PC-9 (cell line): ENCODE measurements around the gene AUTS2. TPM values are rescaled to one million over a fixed set of nuclear protein-coding genes. Genes with fewer than 3 reads are reported as not detected.

Source experiments
- Bru-seq: library from RNA; stranded (reverse); fragments of 400-500 nt; gene quantifications from one replicate; lab custom pipeline; 2021; lab: Mats Ljungman, UMichigan
- BruChase-seq, 2 experiments: library from RNA; stranded (reverse); fragments of 400-500 nt; gene quantifications; one replicate each; lab custom pipeline; 2021; lab: Mats Ljungman, UMichigan
- BruUV-seq: library from RNA; stranded (reverse); fragments of 400-500 nt; replicated peaks from 2 replicates; lab custom pipeline; 2021; lab: Mats Ljungman, UMichigan
- CTCF ChIA-PET: fragments of 300-600 bp; sonication (Branson Sonifier 250); formaldehyde crosslinking; loops from one replicate; lab custom pipeline; 2022; ENCODE audit warnings: antibody characterized with exemption; lab: Charles Lee
- POLR2A ChIA-PET: fragments of 300-600 bp; sonication (Branson Sonifier 250); formaldehyde crosslinking; loops from one replicate; lab custom pipeline; 2022; ENCODE audit warnings: antibody characterized with exemption; ENCODE audit not compliant: unreplicated experiment; lab: Charles Lee
- DNase-seq, 2 experiments: peaks; one replicate each; pipeline versions ENCODE4 v3.0.0 to v3.0.0-alpha.2; 2015 to 2022; ENCODE audit warnings: mixed read lengths in 1 of 2
- H2AFZ ChIP-seq: fragments of 200-600 bp; sonication (generic); 2 replicates; pipeline ENCODE4 v1.8.1; 2017; ENCODE audit warnings: antibody characterized with exemption
- H3F3A ChIP-seq: fragments of 200-600 bp; sonication (generic); 2 replicates; pipeline ENCODE4 v1.8.1; 2017; ENCODE audit warnings: antibody characterized with exemption, mild to moderate bottlenecking, low read depth; ENCODE audit not compliant: insufficient read depth
- H3K27ac ChIP-seq: fragments of 200-600 bp; sonication (generic); 2 replicates; pipeline ENCODE4 v1.6.1; 2016; ENCODE audit warnings: mixed run types
- H3K27me3 ChIP-seq: fragments of 200-600 bp; sonication (generic); 2 replicates; pipeline ENCODE4 v1.6.1; 2016; ENCODE audit warnings: low read depth, mixed run types; ENCODE audit not compliant: insufficient read depth
- H3K36me3 ChIP-seq: fragments of 200-600 bp; sonication (generic); 2 replicates; pipeline ENCODE4 v1.6.1; 2016; ENCODE audit warnings: low read depth, mixed run types
- H3K4me1 ChIP-seq: fragments of 200-600 bp; sonication (generic); replicated peaks from 2 replicates; pipeline ENCODE4 v1.6.1; 2016; ENCODE audit warnings: mixed run types; ENCODE audit not compliant: insufficient read depth
- H3K4me2 ChIP-seq: fragments of 200-600 bp; sonication (generic); 2 replicates; pipeline ENCODE4 v1.6.1; 2017; ENCODE audit warnings: mixed run types
- H3K4me3 ChIP-seq: fragments of 200-600 bp; sonication (generic); 2 replicates; pipeline ENCODE4 v1.6.1; 2016; ENCODE audit warnings: mixed run types
- H3K79me2 ChIP-seq: fragments of 200-600 bp; sonication (generic); 2 replicates; pipeline ENCODE4 v1.6.1; 2017; ENCODE audit warnings: low read depth, mixed run types
- H3K9me2 ChIP-seq: fragments of 200-600 bp; sonication (generic); 2 replicates; pipeline ENCODE4 v1.8.1; 2017; ENCODE audit warnings: mild to moderate bottlenecking; ENCODE audit not compliant: insufficient read depth
- H3K9me3 ChIP-seq: fragments of 200-600 bp; sonication (generic); 2 replicates; pipeline ENCODE4 v1.8.1; 2016; ENCODE audit warnings: low read depth; ENCODE audit not compliant: insufficient read depth
- H4K20me1 ChIP-seq: fragments of 200-600 bp; sonication (generic); 2 replicates; pipeline ENCODE4 v1.8.1; 2017; ENCODE audit not compliant: insufficient read depth
- EZH2 ChIP-seq: fragments of 200-600 bp; sonication (generic); IDR thresholded peaks from 2 replicates; pipeline ENCODE4 v1.8.0; 2017; ENCODE audit warnings: antibody characterized with exemption, low read depth
- intact Hi-C: fragments of 100-400 bp; cut with micrococcal nuclease; formaldehyde crosslinking; loops from one replicate; pipeline ENCODE4 v1.10.0; 2022; ENCODE audit not compliant: unreplicated experiment
- long read RNA-seq: library from polyadenylated mRNA; stranded (forward); transcript quantifications from one replicate; pipeline ENCODE4 v2.0.0, GENCODE V29; 2022
- total RNA-seq: library from RNA; stranded (reverse); gene quantifications from 2 replicates; pipeline ENCODE4 v1.2.3, GENCODE V29; 2021
- TF ChIP-seq, protein P1 (sequence below): fragments of 200-600 bp; sonication (generic); conservative IDR thresholded peaks from 2 replicates; pipeline ENCODE4 v1.6.1; 2017; ENCODE audit warnings: mixed run types, antibody characterized with exemption, mild to moderate bottlenecking, moderate library complexity

Gene AUTS2
- total RNA-seq: not detected in 2 replicates
- percentile 9 among the genes with signal in this experiment for Bru-seq, nascent RNA
- percentile 6 among the genes with signal in this experiment for BruChase-seq, experiment 1, labeled RNA remaining after a 2-hour chase
- BruChase-seq, experiment 2, labeled RNA remaining after a 6-hour chase: percentile 7 among the genes with signal in this experiment
- long read RNA-seq: 0 reads

DNA sequence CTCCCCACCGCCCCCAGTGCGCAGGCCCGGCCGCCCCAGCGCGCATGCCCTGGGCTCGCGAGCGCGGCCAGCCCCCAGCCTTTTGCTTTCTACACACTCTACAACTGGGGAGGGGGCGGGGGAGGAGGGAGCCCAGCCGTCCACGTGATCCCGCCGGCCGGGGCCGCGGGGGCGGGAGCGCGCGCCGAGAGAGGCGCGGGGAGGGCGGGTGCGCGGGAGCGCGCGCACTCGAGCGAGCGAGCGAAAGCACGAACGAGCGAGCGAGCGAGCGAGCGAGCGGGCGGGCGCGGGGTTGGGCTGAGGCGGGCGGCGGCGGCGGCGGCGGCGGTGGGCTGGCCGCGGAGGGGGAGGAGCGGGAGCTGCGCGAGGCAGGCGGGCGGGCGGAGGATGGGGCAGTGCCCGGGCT is at the start of gene AUTS2:
TSS of gene AUTS2 (plus strand) at position 395 of the 406 bp plus-strand sequence. CDS start 1,179 bp downstream, outside the sequence.
- no peak for DNase-seq
- no peaks in the 10 kb centered on the region; the same call in 1 of the 2 replicates for H3K27me3 ChIP-seq

DNA sequence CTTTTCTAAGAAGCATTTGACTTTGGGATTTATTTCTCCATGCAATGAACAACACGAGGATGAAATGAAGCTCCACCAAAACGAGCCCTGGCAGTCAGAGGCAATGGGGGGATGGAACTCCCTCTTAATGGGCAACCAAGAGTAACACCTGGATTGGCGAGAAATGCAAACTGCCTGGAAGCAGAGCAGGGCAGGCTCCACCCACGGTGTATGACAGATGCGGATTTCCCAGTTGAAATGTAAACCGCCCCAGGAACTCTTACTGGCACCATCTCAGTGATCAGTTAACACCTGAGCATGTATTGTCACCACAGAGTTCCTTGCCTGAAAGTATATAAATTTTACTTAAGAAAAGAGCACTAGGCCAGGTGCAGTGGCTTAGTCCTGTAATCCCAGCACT is 47.3 kb upstream of the AUTS2 start:
- Histone ChIP-seq H3K4me3 (no peak overlapping the region), H3K79me2 (no peaks in the 10 kb centered on the region), H4K20me1 (no peaks in the 10 kb centered on the region), H3F3A (no peaks in the 10 kb centered on the region), H2AFZ (no peak overlapping the region), H3K27me3 (no peaks in the 10 kb centered on the region), H3K9me3 (no peaks in the 10 kb centered on the region), H3K4me2 (no peak overlapping the region), H3K27ac (no peak overlapping the region), H3K36me3 (no peaks in the 10 kb centered on the region), H3K4me1 (no peaks in the 10 kb centered on the region; the same call in 1 of the 2 replicates), H3K9me2 (no peaks in the 10 kb centered on the region)
- intact Hi-C loops: no loop called here
- BruUV-seq: no TSS peak
- DNase-seq: no peak
- ChIA-PET CTCF (no interaction called here), POLR2A (no interaction called here)
- TF ChIP-seq, protein P1, sequence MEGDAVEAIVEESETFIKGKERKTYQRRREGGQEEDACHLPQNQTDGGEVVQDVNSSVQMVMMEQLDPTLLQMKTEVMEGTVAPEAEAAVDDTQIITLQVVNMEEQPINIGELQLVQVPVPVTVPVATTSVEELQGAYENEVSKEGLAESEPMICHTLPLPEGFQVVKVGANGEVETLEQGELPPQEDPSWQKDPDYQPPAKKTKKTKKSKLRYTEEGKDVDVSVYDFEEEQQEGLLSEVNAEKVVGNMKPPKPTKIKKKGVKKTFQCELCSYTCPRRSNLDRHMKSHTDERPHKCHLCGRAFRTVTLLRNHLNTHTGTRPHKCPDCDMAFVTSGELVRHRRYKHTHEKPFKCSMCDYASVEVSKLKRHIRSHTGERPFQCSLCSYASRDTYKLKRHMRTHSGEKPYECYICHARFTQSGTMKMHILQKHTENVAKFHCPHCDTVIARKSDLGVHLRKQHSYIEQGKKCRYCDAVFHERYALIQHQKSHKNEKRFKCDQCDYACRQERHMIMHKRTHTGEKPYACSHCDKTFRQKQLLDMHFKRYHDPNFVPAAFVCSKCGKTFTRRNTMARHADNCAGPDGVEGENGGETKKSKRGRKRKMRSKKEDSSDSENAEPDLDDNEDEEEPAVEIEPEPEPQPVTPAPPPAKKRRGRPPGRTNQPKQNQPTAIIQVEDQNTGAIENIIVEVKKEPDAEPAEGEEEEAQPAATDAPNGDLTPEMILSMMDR: no peak

More for the DNA sequence above, at the start of gene AUTS2:
- Histone ChIP-seq H3F3A (no peaks in the 10 kb centered on the region), H2AFZ (0 out of 2 replicates have a peak within 1 kb of the TSS, but pooled peaks have one; percentile 43), H3K36me3 (no peaks in the 10 kb centered on the region), H3K9me2 (no peaks in the 10 kb centered on the region), H3K4me2 (peak within 1 kb of the TSS; percentile 74), H3K27ac (no peak within 1 kb of the TSS), H3K4me3 (peak within 1 kb of the TSS; percentile 52; the same call in 1 of the 2 replicates), H4K20me1 (no peaks in the 10 kb centered on the region), H3K79me2 (no peaks in the 10 kb centered on the region), H3K4me1 (no peaks in the 10 kb centered on the region), H3K9me3 (no peaks in the 10 kb centered on the region)
- no peak for TF ChIP-seq EZH2
- TF ChIP-seq, protein P1: no peak
- CTCF ChIA-PET: no interaction called here
- intact Hi-C loops: no loop called here
- POLR2A ChIA-PET: no interaction called here
- no TSS peak for BruUV-seq

DNA sequence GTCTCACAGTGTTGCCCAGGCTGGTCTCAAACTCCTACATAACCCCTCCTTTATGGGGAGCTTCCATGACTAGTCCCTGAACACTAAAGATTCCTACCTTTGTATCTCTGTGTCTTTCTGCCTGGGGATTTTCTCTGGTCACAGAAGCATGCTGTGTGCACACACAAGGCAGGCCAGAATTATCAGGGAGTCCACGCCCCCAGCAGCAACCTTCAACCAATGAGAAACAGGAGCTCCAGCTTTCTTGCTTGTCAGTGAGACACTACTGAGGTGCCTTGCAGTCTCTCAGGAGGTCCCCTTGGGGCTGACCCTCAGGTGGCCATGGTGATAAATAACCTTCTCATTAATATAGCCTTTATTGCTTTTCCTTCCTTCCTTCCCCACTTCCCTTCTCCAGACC is 45.1 kb upstream of the AUTS2 start:
- no peak overlapping the region for H3K27ac ChIP-seq
- no peaks in the 10 kb centered on the region for H3K79me2 ChIP-seq
- no peaks in the 10 kb centered on the region for H4K20me1 ChIP-seq
- no peaks in the 10 kb centered on the region for H3K4me1 ChIP-seq
- H3K9me3 ChIP-seq: no peaks in the 10 kb centered on the region
- H3K4me2 ChIP-seq: no peak overlapping the region
- ChIA-PET POLR2A (no interaction called here), CTCF (no interaction called here)
- H3K27me3 ChIP-seq: no peaks in the 10 kb centered on the region
- no peaks in the 10 kb centered on the region for H3K9me2 ChIP-seq
- intact Hi-C loops: no loop called here
- no peaks in the 10 kb centered on the region for H3K36me3 ChIP-seq
- no TSS peak for BruUV-seq
- H3F3A ChIP-seq: no peaks in the 10 kb centered on the region
- DNase-seq: no peak
- TF ChIP-seq, protein P1: no peak
- no peak for TF ChIP-seq EZH2
- H2AFZ ChIP-seq: no peak overlapping the region
- no peak overlapping the region for H3K4me3 ChIP-seq
